SW480 (cell line): ENCODE measurements around the gene NUP188.
"Not testable (repeated sequence)": the region's sequence is repeated elsewhere in the genome, so short reads cannot be mapped to it uniquely, and the experiment has no call there.

Source experiments
- DNase-seq: peaks from one replicate; pipeline ENCODE4 v3.0.0-alpha.2; 2016; ENCODE audit warnings: low spot score

The NUP188 gene

GRCh38 chr9:128916745-128917144 lies 30.8 kb upstream of the NUP188 start:
- no peak for DNase-seq

- no peak for DNase-seq
Measured at GRCh38 chr9:128917151-128917849, 30.2 kb upstream of the NUP188 start.

GRCh38 chr9:128918921-128919320 lies 28.6 kb upstream of the NUP188 start:
- no peak for DNase-seq

GRCh38 chr9:128919402-128920089 lies 28.0 kb upstream of the NUP188 start:
- no peak for DNase-seq

- DNase-seq, result no peak
Measured at GRCh38 chr9:128920381-128921058, 27.0 kb upstream of the NUP188 start, which contains the start of gene PHYHD1. Gene PHYHD1 (plus strand): TSS chr9:128920982. CDS start chr9:128922324, 1,342 bp downstream.

GRCh38 chr9:128921881-128922763 lies 25.4 kb upstream of the NUP188 start:
- DNase-seq, result no peak

DNA sequence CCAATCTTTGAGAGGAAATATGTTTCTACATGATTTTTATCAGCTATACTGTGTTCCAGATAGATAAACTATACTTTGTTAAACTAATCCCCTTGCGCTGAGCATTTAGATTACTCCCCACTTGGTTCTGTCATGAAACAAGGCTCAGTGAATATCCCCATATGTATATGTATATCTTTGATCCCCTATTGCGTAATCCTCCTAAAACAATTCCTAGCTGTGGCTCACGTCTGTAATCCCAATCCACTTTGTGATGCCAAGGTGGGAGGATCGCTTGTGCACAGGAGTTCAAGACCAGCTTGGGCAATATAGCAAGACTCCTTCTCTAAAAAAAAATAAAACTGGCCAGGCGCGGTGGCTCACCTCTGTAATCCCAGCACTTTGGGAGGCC lies 24.0 kb upstream of the NUP188 start:
- no peak for DNase-seq

DNA sequence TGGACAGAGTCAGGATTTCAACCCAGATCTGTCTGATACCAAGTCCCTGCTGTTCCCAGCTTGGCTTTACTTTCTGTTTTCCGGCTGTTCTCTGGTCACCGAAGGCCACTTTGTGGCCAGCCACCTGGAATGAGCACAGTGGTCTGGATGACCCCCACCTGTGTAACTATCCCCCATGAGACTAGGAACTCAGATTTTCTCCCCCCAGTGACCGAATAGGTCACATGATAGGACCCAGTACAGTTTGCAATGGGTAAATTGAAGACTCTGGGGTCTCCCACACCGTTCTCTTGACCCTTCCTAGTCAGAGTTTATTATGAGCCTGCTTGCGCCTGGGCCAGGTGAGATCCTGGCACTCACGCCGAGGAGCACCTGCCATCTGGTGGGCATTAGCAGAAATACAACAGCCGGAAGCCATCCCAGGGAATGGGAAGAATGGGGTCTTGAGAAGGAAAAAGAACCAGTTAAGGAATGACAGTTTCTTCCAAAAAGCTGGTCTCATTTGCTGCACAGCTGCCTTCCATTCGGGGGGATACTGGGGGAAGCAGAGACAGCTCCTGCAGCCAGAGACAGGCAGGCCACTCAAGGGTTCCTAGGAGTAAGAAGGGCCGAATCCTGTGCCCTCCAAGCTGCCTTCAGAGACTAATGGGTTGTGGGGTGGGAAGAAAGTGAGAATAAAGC lies 19.6 kb upstream of the NUP188 start:
- DNase-seq, result peak; percentile 64

DNA sequence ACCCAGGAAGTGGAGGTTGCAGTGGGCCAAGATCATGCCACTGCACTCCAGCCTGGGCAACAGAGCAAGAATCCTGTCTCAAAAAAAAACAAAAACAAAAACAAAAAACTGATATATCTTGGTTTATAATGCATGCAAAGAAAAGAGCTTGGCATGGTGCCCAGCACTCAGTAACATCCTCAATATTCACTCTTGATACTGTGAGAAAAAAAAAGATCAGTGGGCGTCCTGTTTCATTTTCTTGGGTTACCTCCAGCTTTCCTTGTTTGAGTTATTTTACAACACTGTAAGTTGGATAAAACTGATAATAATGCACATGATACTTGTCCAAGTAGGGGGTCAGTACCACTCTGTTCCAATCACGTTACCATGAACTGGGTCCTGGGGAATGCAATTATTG lies 18.9 kb upstream of the NUP188 start:
- no peak for DNase-seq

DNA sequence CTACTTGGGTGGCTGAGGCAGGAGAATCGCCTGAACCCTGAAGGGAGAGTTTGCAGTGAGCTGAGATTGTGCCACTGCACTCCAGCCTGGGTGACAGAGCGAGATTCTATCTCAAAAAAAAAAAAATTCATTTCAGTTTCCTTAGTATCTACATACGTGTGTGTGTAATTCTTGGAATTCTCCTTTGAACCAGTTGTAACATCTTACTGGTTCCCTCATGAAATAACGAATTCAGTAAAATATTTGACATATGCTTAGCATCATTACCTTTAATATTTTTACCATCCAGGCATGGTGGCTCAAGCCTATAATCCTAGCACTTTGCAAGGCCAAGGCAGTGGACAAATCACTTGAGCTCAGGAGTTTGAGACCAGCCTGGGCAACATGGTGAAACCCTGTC lies 17.9 kb upstream of the NUP188 start:
- no peak for DNase-seq

GRCh38 chr9:128933731-128934130 lies 13.8 kb upstream of the NUP188 start:
- no peak for DNase-seq

GRCh38 chr9:128936171-128936865 lies 11.2 kb upstream of the NUP188 start:
- no peak for DNase-seq

DNA sequence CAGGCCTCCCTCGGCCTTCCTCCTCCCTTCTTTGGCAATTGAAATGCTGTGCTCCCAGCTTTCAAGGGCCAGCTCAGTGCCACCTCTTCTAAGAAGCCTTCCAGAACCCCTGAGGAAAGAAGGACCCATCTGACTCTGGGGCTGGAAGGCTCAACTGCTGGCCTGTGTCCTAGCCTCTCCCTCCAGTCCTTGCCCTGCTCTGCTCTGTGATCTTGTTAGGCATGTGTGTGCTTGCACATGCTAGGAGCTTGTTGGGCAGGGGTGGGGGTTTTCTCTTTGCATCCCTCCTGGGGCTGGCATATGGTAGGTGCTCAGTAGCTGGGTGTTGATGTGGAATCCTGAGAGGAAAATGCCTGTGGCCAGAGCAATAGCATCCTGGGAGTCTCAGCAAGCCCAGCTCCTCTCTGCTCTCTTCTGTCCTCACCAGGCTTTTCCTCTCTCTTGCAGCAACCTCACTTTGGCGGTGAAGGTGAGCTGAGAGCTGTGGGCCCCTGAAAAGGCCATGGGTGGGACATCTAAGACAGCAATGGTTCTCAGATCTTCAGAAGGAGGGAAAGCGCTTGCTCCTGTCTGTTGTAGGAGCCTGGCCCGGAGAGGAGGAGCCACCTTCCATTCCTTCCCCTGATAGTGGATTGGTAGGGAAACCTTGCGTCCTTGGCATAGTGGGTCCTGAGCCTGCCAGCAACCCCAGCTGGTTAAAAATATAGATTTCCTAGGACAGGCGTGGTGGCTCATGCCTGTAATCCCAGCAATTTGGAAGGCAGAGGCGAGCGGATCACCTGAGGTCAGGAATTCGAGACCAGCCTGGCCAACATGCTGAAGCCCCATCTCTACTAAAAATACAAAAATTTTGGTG lies 10.0 kb upstream of the NUP188 start:
- no peak for DNase-seq

DNA sequence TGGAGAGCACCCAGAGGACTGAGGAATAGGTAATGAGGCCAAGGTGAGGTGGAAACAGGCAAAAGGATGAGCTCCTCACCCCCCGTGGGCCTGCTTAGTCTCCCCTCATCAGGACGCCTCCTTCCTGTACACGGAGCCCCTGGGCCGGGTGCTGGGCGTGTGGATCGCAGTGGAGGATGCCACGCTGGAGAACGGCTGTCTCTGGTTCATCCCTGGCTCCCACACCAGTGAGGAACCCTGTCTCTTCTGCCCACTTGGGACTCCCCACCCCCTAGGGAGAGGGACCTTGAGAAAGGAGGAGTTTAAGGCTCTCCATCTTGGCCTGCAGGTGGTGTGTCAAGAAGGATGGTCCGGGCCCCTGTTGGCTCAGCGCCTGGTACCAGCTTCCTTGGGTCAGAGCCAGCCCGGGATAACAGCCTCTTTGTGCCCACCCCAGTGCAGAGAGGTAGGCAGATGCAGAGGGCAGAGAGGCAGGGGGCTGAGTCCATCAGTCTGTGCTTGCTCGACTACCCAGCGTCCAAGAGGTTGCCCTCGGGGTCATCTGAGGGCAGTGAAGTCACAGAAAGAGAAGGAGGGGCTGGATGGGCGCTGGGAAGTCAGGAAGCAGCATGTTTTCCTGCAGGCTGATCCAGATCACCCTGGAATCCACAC lies 7.1 kb upstream of the NUP188 start:
- DNase-seq, result no peak

DNA sequence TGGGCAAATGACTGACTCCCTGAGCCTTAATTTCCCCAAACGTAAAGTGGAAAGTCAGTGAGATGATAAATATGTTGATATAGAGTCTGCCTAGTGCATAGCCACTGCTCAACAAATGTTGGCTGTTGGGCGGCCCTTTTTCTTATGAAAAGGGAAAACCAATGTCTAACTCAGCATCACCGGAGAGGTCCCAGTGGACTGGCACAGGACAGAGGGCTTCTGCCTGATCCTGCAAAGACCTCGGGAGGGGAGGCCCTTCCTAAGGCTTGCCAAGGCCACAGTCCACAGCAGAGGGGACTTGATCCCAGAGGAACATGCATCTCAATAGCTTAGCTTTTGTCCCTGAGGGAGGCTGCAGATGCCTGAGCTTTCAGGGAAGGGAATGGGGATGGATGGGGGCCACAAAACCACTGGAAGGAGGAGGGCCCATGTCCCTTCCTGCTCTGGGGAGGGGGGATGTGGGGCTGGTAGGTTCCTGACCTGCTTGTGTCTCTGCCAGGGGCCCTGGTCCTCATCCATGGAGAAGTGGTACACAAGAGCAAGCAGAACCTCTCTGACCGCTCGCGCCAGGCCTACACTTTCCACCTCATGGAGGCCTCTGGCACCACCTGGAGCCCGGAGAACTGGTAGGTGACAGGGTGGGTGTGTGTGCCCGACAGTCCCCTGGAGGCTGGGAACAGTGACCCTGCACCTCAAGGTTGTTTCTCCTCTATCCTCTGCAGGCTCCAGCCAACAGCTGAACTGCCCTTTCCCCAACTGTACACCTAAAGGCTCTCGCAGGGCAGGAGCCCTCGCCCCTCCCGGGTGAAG lies 6.3 kb upstream of the NUP188 start:
- no peak for DNase-seq

DNA sequence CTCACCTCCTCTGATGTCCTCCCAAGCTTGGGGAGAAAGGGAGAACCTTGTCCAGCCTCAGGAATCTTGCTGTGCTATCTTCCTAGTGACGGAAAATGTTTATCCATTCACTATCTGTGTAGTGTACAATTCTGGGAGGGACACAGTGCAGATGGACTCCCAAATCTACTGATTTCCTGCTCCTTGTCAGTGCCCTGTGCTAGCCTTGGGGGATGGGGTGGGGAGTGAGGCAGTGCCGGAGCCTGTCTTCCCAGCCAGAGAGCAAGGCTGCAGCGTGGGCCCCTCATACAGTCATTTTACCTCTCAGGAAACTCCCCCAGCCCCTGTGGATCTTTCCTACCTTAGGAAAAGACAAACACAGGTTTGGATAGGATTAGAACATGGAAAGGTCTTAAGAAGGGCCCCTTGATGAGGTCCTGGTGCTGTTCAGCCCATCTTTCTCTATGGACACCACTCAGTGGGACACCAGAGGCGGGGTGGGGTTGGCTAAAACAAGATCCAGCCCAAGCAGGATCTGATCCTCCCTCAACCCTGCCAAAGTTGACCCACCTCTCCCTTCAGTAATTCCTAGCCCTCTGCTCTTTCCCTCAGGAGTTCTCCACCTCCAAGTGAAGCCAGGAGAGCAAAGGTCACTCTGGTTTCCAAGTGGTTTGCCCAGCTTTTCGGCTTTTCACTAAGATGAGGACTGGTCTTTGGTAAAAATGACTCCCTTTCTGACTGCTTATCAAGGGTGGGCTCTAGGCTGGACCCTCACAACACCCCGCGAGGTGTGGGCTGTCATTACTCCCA lies 3.5 kb upstream of the NUP188 start:
- DNase-seq, result no peak

GRCh38 chr9:128944966-128945365 lies 2.5 kb upstream of the NUP188 start:
- DNase-seq, result not testable (repeated sequence)
